Transverse colon (tissue), 4 donors: Measurements from ENCODE around the gene SYT7. TPM values are rescaled to one million over a fixed set of nuclear protein-coding genes. Genes with fewer than 3 reads are reported as not detected.

ENCODE experiments used
- DNase-seq: peaks from one replicate; pipeline ENCODE4 v3.0.0-alpha.2; 2019
- H3K27ac ChIP-seq, 4 donors: fragments of 200-600 bp; sonication (generic); 2 replicates each; pipeline ENCODE4 v1.5.1; 2016 to 2018; ENCODE audit warnings: inconsistent platforms in 4 of 4
- H3K27me3 ChIP-seq: fragments of 200-600 bp; sonication (generic); 2 replicates; pipeline ENCODE4 v1.5.1; 2017; ENCODE audit warnings: inconsistent platforms
- H3K36me3 ChIP-seq, 4 donors: fragments of 200-600 bp; sonication (generic); 2 replicates each; pipeline ENCODE4 v1.5.1; 2017 to 2019; ENCODE audit warnings: inconsistent platforms in 4 of 4
- H3K4me1 ChIP-seq, 4 donors: fragments of 200-600 bp; sonication (generic); 2 replicates each; pipeline ENCODE4 v1.5.1; 2017 to 2020; ENCODE audit warnings: inconsistent platforms in 4 of 4
- H3K4me3 ChIP-seq, 4 donors: fragments of 200-600 bp; sonication (generic); 1 replicate in 1 of 4; 2 replicates in 3 of 4; pipeline versions ENCODE4 v1.5.1 to v1.6.1; 2017 to 2019; ENCODE audit warnings: inconsistent platforms in 4 of 4
- H3K9me3 ChIP-seq, 2 donors: fragments of 200-600 bp; sonication (generic); 2 replicates each; pipeline ENCODE4 v1.5.1; 2017 to 2019; ENCODE audit warnings: inconsistent platforms in 2 of 2
- CTCF ChIP-seq, 5 experiments: fragments of 200-600 bp in 3 of 5; fragments of 450-650 bp in 2 of 5; sonication (generic) in 3 of 5; IDR thresholded peaks; 1 replicate in 2 of 5; 2 replicates in 3 of 5; pipeline ENCODE4 v1.5.1; 2016 to 2017; ENCODE audit warnings: antibody characterized with exemption in 5 of 5, inconsistent platforms in 3 of 5, mild to moderate bottlenecking in 2 of 5, moderate library complexity in 1 of 5
- EP300 ChIP-seq: sonication (generic); formaldehyde crosslinking; IDR thresholded peaks from one replicate; pipeline ENCODE4 v1.6.1; 2017; ENCODE audit warnings: antibody characterized with exemption, low read depth
- POLR2A ChIP-seq: fragments of 450-650 bp; IDR thresholded peaks from one replicate; pipeline ENCODE4 v1.6.1; 2016; ENCODE audit warnings: antibody characterized with exemption, mild to moderate bottlenecking, moderate library complexity
- POLR2AphosphoS5 ChIP-seq, 3 donors: sonication (generic); formaldehyde crosslinking; IDR thresholded peaks; one replicate each; pipeline ENCODE4 v1.6.1; 2016; ENCODE audit warnings: antibody characterized with exemption in 3 of 3
- WGBS, 2 donors: methylation state at CpG; one replicate each; pipeline ENCODE4 v1.1.5; 2018; ENCODE audit warnings: low coverage in 1 of 2; 5-methylcytosine and 5-hydroxymethylcytosine counted together
- in situ Hi-C, 4 donors: fragments of 200-750 bp; cut with MboI; loops; one replicate each; pipeline versions ENCODE4 v1.15.0 to v1.15.1; 2017; ENCODE audit warnings: low sequenced_read_pairs in 3 of 4, low pct_ligation_motif_present in 1 of 4, low pct_unique_long_range_greater_than_20kb in 1 of 4
- intact Hi-C: fragments of 100-400 bp; cut with DNase I; formaldehyde crosslinking; loops from one replicate; pipeline ENCODE4 v1.15.1; 2023; ENCODE audit warnings: low total_unique reads
- total RNA-seq, 4 donors: library from RNA; depleted of rRNA; stranded (reverse); fragments of >200 nt; gene quantifications; one replicate each; pipeline ENCODE4 v1.1.0, GENCODE V29; 2016

Gene SYT7
- total RNA-seq, 4 donors from 2014 or later: 6.8 to 26.2 (median 12.8) TPM

- Histone ChIP-seq H3K27me3 (no peaks in the 10 kb centered on the region), H3K4me1 (peaks cover 19 to 28% (median 22%) of the 10 kb centered on the region in 4 donors), H3K27ac (peak overlapping the region; percentile 2 to 51 (median 28)), H3K36me3 (no peaks in the 10 kb centered on the region), H3K9me3 (no peaks in the 10 kb centered on the region), H3K4me3 (no peak overlapping the region)
- in situ Hi-C loops (no loop called here), intact Hi-C loops (no loop called here)
- 28 to 52% methylated on average over 2 to 13 of the region's 13 CpGs for WGBS, 2 donors
- DNase-seq: no peak
- TF ChIP-seq CTCF (IDR thresholded peaks at IDR 0.05) (no peak), EP300 (no peak), POLR2A (no peak), POLR2AphosphoS5 (IDR thresholded peaks at IDR 0.05) (no peak)
Measured at GRCh38 chr11:61489833-61490721, 90.8 kb downstream of the SYT7 start.

- in situ Hi-C loops (no loop called here), intact Hi-C loops (no loop called here)
- peak; percentile 42 for TF ChIP-seq POLR2A
- peak in 2 of 3 donors; percentile 22 to 32 for TF ChIP-seq POLR2AphosphoS5 (IDR thresholded peaks at IDR 0.05)
- TF ChIP-seq EP300: no peak
- Histone ChIP-seq H3K27ac (peak overlapping the region; percentile 46 to 66 (median 51)), H3K9me3 (no peaks in the 10 kb centered on the region), H3K4me1 (peaks cover 19 to 28% (median 22%) of the 10 kb centered on the region in 4 donors), H3K27me3 (no peaks in the 10 kb centered on the region), H3K36me3 (no peaks in the 10 kb centered on the region), H3K4me3 (peak overlapping the region in 1 of 4 donors; percentile 18)
- WGBS, 2 donors: 29 to 40% methylated on average over 7 to 19 of the region's 19 CpGs
- peak; percentile 77 for DNase-seq
Measured at GRCh38 chr11:61488651-61489291, 92.1 kb downstream of the SYT7 start.

GRCh38 chr11:61487342-61488025 lies 93.4 kb downstream of the SYT7 start:
- Histone ChIP-seq H3K4me1 (peaks cover 19 to 28% (median 22%) of the 10 kb centered on the region in 4 donors), H3K9me3 (no peaks in the 10 kb centered on the region), H3K4me3 (no peak overlapping the region), H3K27ac (no peak overlapping the region), H3K36me3 (no peaks in the 10 kb centered on the region), H3K27me3 (no peaks in the 10 kb centered on the region)
- TF ChIP-seq POLR2A: no peak
- TF ChIP-seq CTCF (IDR thresholded peaks at IDR 0.05): no peak
- TF ChIP-seq POLR2AphosphoS5 (IDR thresholded peaks at IDR 0.05): no peak
- no peak for TF ChIP-seq EP300
- in situ Hi-C loops (no loop called here), intact Hi-C loops (no loop called here)
- 74 to 91% methylated on average over 2 to 4 of the region's 4 CpGs for WGBS, 2 donors
- no peak for DNase-seq

GRCh38 chr11:61486779-61487178 lies 94.1 kb downstream of the SYT7 start:
- intact Hi-C loops (no loop called here), in situ Hi-C loops (no loop called here)
- H3K4me3 ChIP-seq: no peak overlapping the region
- peaks cover 19 to 28% (median 22%) of the 10 kb centered on the region in 4 donors for H3K4me1 ChIP-seq
- no peak for DNase-seq
- WGBS, 2 donors: 84% methylated on average over 5 of the region's 5 CpGs; no CpG with 5 or more reads in 1 of the 2 donors
- no peak overlapping the region for H3K27ac ChIP-seq
- H3K9me3 ChIP-seq: no peaks in the 10 kb centered on the region
- no peaks in the 10 kb centered on the region for H3K36me3 ChIP-seq
- no peaks in the 10 kb centered on the region for H3K27me3 ChIP-seq
- TF ChIP-seq POLR2A (no peak), CTCF (IDR thresholded peaks at IDR 0.05) (no peak), POLR2AphosphoS5 (IDR thresholded peaks at IDR 0.05) (no peak), EP300 (no peak)
